Measurements from ENCODE around the gene EXD3.
A peak's percentile ranks its signal among the peaks of the same experiment; 100 is the strongest.

The EXD3 gene

GRCh38 chr9:137302118-137302448 is 120.9 kb downstream of the EXD3 start, which contains the start of gene NRARP:
Gene NRARP (minus strand): TSS chr9:137302271. CDS start chr9:137301928, 343 bp downstream.
- ChIA-PET CTCF (interaction anchor here (0.5 to 2.8 kb wide), 26 partner anchors 8 to 309 kb away, joined by 3 to 13 read pairs (median 4); partner anchors contain the start of genes EXD3 and TOR4A), POLR2A (ENCODE audit: low non-redundant PET) (interaction anchor here (0.5 to 1.4 kb wide), 8 partner anchors 11 to 207 kb away, joined by 3 to 7 read pairs (median 3); no protein-coding TSS in a partner anchor)
- TF ChIP-seq CTCF (conservative IDR thresholded peaks at IDR 0.05; ENCODE audit: low read depth), result no peak
- DNase-seq (ENCODE audit: low spot score), result peak; percentile 95
- peak within 1 kb of the TSS; percentile 92 for H3K27ac ChIP-seq

GRCh38 chr9:137301081-137301947 is 121.6 kb downstream of the EXD3 start:
- H3K27ac ChIP-seq, result peak overlapping the region; percentile 92
- ChIA-PET CTCF (interaction anchor here (0.5 to 2.8 kb wide), 21 partner anchors 8 to 203 kb away, joined by 3 to 13 read pairs (median 4); partner anchors contain the start of genes EXD3 and TOR4A), POLR2A (ENCODE audit: low non-redundant PET) (interaction anchor here (0.6 to 1.4 kb wide), 10 partner anchors 12 to 149 kb away, joined by 3 to 12 read pairs (median 4); partner anchors contain the start of gene TOR4A)
- peak; percentile 85 for TF ChIP-seq CTCF (conservative IDR thresholded peaks at IDR 0.05; ENCODE audit: low read depth)
- no peak for DNase-seq (ENCODE audit: low spot score)

- ChIA-PET CTCF (interaction anchor here (0.6 to 2.2 kb wide), 7 partner anchors 7 to 272 kb away, joined by 3 to 7 read pairs (median 3); no protein-coding TSS in a partner anchor), POLR2A (ENCODE audit: low non-redundant PET) (interaction anchor here (0.5 to 1.1 kb wide), 3 partner anchors 45 to 150 kb away, joined by 3 to 4 read pairs (median 4); no protein-coding TSS in a partner anchor)
- DNase-seq (ENCODE audit: low spot score), result no peak
- peak overlapping the region; percentile 92 for H3K27ac ChIP-seq
- no peak for TF ChIP-seq CTCF (conservative IDR thresholded peaks at IDR 0.05; ENCODE audit: low read depth)
Measured at GRCh38 chr9:137300567-137301080, 122.3 kb downstream of the EXD3 start.

GRCh38 chr9:137299938-137300337 is 123.0 kb downstream of the EXD3 start:
- no peak for DNase-seq (ENCODE audit: low spot score)
- POLR2A ChIA-PET (ENCODE audit: low non-redundant PET), result interaction anchor here (0.5 kb wide), 1 partner anchor 45 kb away, joined by 4 read pairs; no protein-coding TSS in a partner anchor
- peak overlapping the region; percentile 92 for H3K27ac ChIP-seq
- no peak for TF ChIP-seq CTCF (conservative IDR thresholded peaks at IDR 0.05; ENCODE audit: low read depth)
- CTCF ChIA-PET, result interaction anchor here (0.7 to 0.8 kb wide), 2 partner anchors 110 to 271 kb away, joined by 3 read pairs; no protein-coding TSS in a partner anchor

GRCh38 chr9:137299203-137299565 is 123.8 kb downstream of the EXD3 start:
- POLR2A ChIA-PET (ENCODE audit: low non-redundant PET), result interaction anchor here (0.6 kb wide), 1 partner anchor 13 kb away, joined by 4 read pairs; no protein-coding TSS in a partner anchor
- TF ChIP-seq CTCF (conservative IDR thresholded peaks at IDR 0.05; ENCODE audit: low read depth), result no peak
- CTCF ChIA-PET, result interaction anchor here (0.6 kb wide), 2 partner anchors 61 to 146 kb away, joined by 4 read pairs; no protein-coding TSS in a partner anchor
- DNase-seq (ENCODE audit: low spot score), result no peak
- peak overlapping the region; percentile 77 for H3K27ac ChIP-seq

Data from RWPE1 (cell line).